ENCODE results near the gene HMOX1.

DNA sequence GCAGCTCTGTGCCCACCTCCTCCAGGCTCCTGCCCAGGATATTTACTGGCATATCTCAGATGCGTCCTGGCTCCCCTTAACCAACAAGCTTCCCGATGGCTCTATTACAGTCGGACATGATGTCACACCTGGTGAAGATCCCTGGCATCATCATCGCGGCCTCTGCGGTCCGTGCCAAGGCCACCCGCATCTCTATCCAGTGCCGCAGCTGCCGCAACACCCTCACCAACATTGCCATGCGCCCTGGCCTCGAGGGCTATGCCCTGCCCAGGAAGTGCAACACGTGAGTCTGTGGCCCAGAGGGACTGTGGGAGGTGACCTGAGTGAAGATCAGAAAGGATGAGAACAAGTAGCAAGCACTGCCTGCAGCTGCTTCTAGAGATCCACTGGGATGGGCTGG is 25.5 kb downstream of the HMOX1 start:
- no peak for TF ChIP-seq CTCF (IDR thresholded peaks at IDR 0.05)
- TF ChIP-seq POLR2A (IDR thresholded peaks at IDR 0.05): no peak
- TF ChIP-seq POLR2AphosphoS5 (IDR thresholded peaks at IDR 0.05; ENCODE audit: insufficient read depth in 1 of 2, low read depth in 1 of 2): no peak

Data from vagina (tissue), 2 donors.